Measurements from ENCODE around the gene CYB561D1. TPM values are rescaled to one million over a fixed set of nuclear protein-coding genes. Genes with fewer than 3 reads are reported as not detected.

The CYB561D1 gene
- total RNA-seq, 1 donor from 2014 or later: 13.1 TPM

DNA sequence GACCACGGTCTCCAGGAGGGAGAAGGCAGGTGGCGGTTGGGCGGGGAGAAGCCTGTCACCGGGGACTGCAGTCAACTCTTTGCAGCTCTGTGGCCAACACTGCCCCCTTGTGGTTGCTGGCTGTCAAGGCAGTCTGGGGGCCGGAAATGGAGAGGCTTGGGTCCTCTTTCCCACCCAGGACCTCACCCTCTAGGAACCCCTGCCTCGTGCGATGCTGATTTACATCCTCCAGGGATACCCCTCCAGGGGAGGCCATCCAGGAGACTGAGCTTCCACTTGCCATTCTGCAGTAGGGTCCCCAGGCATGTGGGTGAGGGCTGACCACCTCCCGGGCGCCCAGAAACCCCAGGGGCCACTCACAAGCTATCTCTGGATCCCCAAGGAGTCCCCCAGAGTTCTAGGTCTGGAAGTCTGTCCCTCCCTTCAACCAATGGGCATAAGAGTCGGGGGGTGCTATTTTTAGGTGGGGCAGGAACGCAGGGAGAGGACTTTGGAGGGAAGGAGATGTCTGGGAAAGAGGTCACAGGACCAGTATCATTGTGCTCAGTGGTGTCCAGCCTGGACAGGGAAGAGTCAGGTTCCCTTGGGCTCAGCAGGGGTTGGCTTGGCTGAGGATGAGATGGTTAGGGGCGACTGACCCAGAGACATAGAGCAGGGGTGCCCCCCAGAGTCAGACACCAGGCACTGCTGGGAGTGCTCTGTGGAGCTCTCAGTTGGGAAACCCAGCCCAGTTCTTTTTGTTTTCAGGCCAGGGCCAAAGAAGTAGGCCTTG is 38.7 kb downstream of the CYB561D1 start:
- H3K27me3 ChIP-seq: no peaks in the 10 kb centered on the region
- intact Hi-C loops (cut with DNase I): loop anchor here (5.0 kb wide), 1 partner anchor 40 kb away; the partner anchor contains the start of gene CYB561D1
- H3K27ac ChIP-seq: no peak overlapping the region
- no peaks in the 10 kb centered on the region for H3K36me3 ChIP-seq
- ATAC-seq (peak; percentile 92), DNase-seq (peak; percentile 86)
- TF ChIP-seq, protein P1, sequence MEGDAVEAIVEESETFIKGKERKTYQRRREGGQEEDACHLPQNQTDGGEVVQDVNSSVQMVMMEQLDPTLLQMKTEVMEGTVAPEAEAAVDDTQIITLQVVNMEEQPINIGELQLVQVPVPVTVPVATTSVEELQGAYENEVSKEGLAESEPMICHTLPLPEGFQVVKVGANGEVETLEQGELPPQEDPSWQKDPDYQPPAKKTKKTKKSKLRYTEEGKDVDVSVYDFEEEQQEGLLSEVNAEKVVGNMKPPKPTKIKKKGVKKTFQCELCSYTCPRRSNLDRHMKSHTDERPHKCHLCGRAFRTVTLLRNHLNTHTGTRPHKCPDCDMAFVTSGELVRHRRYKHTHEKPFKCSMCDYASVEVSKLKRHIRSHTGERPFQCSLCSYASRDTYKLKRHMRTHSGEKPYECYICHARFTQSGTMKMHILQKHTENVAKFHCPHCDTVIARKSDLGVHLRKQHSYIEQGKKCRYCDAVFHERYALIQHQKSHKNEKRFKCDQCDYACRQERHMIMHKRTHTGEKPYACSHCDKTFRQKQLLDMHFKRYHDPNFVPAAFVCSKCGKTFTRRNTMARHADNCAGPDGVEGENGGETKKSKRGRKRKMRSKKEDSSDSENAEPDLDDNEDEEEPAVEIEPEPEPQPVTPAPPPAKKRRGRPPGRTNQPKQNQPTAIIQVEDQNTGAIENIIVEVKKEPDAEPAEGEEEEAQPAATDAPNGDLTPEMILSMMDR (IDR thresholded peaks at IDR 0.05): peak; percentile 96
- peaks cover 10% of the 10 kb centered on the region for H3K4me1 ChIP-seq
- H3K9me3 ChIP-seq: no peaks in the 10 kb centered on the region
- no peak overlapping the region for H3K4me3 ChIP-seq

- no peaks in the 10 kb centered on the region for H3K9me3 ChIP-seq
- H3K27me3 ChIP-seq: no peaks in the 10 kb centered on the region
- ATAC-seq: no peak
- peaks cover 10% of the 10 kb centered on the region for H3K4me1 ChIP-seq
- H3K27ac ChIP-seq: no peak overlapping the region
- intact Hi-C loops (cut with DNase I): loop anchor here (5.0 kb wide), 1 partner anchor 42 kb away; the partner anchor contains the start of gene CYB561D1
- TF ChIP-seq, protein P1 (IDR thresholded peaks at IDR 0.05): no peak
- no peaks in the 10 kb centered on the region for H3K36me3 ChIP-seq
- no peak for DNase-seq
- H3K4me3 ChIP-seq: no peak overlapping the region
Observed at GRCh38 chr1:109534307-109534858, 40.5 kb downstream of the CYB561D1 start.

DNA sequence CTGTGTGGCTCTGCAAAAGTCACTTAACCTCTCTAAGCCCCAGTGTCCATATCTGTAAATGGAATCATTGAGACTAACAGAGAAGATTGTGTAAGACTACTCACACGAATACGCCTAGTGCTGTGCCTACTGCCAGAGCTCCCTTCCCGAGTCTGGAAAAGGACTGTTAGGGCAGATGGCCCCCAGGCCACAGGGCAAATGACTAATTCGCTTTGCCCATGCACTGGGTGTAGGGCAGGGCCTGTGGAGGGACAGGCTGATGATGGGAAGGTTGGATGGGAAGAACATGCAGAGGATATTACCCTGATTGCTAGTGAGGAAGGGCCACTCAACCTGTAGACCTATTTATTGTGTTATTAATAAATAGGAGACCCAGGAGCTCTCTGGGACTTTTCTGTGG is 41.6 kb downstream of the CYB561D1 start:
- intact Hi-C loops (cut with DNase I): no loop called here
- ATAC-seq: no peak
- Histone ChIP-seq H3K36me3 (no peaks in the 10 kb centered on the region), H3K9me3 (no peaks in the 10 kb centered on the region), H3K27ac (no peak overlapping the region), H3K4me1 (peaks cover 10% of the 10 kb centered on the region), H3K27me3 (no peaks in the 10 kb centered on the region), H3K4me3 (no peak overlapping the region)
- TF ChIP-seq, protein P1 (IDR thresholded peaks at IDR 0.05): no peak
- DNase-seq: no peak

DNA sequence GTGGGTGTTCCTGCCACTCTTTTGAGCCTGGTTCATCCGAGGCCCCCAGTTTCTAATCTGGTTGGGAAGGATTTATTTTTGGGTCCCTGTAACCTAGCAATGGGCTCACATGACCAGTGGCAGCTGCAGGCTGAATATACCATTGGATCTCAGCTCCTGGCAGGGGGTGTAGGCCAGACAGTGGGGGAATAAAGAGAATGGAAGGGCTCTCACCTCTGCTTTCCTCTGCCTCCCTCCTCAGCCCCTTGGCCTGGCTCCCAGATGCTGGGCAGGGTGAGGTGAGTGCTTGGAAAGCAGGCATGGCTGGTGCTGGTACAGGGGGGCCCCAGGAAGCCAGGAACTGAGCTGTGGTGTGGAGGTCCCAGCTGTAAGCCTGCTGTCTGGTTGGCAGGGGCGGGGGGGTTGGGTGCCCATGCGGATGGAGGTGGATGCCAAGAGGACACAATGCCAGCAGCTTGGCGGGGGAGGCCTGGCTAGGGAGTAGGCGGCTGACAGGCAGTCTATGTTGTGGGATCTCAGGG is 42.1 kb downstream of the CYB561D1 start:
- no peak overlapping the region for H3K4me3 ChIP-seq
- intact Hi-C loops (cut with DNase I): no loop called here

DNA sequence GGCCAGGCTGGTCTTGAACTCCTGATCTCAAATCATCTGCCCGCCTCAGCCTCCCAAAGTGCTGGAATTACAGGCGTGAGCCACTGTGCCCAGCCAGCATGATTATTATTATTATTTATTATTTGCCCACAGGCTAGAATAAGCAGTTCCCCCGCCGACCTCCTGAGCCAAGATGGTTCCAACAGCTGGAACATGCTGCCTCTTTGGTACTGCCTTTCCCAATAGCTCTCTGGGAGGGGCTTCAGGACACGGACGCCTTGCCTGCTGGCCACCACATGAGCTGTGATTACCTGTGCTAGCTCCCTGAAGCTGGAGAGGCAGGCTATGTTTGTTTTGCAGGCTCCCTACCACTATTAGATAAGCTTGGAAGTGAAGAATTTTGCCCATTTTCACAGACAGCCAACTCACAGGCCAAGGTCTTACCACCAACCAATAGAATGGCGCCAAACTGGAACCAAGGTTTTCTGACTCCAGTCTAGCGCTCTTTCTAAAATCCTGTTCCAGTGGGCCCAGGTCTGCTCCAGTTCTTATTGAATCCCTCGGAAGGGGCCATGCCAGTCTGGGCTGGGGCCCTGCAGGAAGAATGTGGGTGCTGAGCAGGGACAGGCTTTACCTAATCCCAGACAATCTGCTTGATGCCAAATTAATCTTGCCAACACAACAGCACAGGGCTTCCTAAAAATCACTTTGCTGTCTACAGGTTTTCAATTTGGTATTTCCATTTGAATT is 43.7 kb downstream of the CYB561D1 start:
- TF ChIP-seq, protein P1 (IDR thresholded peaks at IDR 0.05): no peak
- Histone ChIP-seq H3K27ac (no peak overlapping the region), H3K9me3 (no peaks in the 10 kb centered on the region), H3K4me1 (peaks cover 4% of the 10 kb centered on the region), H3K4me3 (no peak overlapping the region), H3K27me3 (no peaks in the 10 kb centered on the region), H3K36me3 (no peaks in the 10 kb centered on the region)
- DNase-seq: no peak
- intact Hi-C loops (cut with DNase I): no loop called here
- no peak for ATAC-seq

More for the DNA sequence above, 42.1 kb downstream of the CYB561D1 start:
- Histone ChIP-seq H3K27me3 (no peaks in the 10 kb centered on the region), H3K4me1 (peaks cover 10% of the 10 kb centered on the region), H3K36me3 (no peaks in the 10 kb centered on the region), H3K27ac (no peak overlapping the region), H3K9me3 (no peaks in the 10 kb centered on the region)
- DNase-seq (no peak), ATAC-seq (no peak)
- TF ChIP-seq, protein P1 (IDR thresholded peaks at IDR 0.05): no peak

All from upper lobe of right lung (tissue), 1 donor.